Measurements from ENCODE around the gene RBMY1A1.
"Not testable (repeated sequence)": the region's sequence is repeated elsewhere in the genome, so short reads cannot be mapped to it uniquely, and the experiment has no call there.

Gene RBMY1A1

DNA sequence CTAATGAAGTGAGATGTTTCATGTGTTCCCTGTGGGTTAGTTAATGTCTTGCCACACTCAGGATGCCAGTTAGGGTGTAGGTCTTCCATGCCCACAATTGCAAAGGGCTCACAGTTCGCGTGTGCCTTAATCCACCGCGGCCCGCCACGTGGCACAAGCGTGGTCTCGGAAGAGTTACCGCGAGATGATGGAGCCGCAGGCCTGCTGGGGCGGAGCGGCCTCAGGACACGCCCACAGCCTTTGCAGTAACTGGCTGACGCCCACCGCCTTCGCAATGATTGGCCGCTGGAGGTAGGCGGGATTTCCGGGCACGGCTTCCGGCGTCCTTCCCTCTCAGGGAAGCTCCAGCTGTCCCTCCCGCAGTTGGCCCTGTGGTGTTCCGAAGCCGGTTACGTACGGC, at the start of gene RBMY1A1:
Gene RBMY1A1, plus strand, starts transcription at position 301 of the 400 bp plus-strand sequence. CDS start 2,013 bp downstream, outside the sequence.
- in situ Hi-C loops (cut with HindIII; ENCODE audit: low pct_ligation_motif_present, low pct_unique_long_range_greater_than_20kb, low sequenced_read_pairs); DNase-seq: not testable (repeated sequence)

DNA sequence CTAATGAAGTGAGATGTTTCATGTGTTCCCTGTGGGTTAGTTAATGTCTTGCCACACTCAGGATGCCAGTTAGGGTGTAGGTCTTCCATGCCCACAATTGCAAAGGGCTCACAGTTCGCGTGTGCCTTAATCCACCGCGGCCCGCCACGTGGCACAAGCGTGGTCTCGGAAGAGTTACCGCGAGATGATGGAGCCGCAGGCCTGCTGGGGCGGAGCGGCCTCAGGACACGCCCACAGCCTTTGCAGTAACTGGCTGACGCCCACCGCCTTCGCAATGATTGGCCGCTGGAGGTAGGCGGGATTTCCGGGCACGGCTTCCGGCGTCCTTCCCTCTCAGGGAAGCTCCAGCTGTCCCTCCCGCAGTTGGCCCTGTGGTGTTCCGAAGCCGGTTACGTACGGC, 23.6 kb upstream of the RBMY1A1 start, which contains the start of gene RBMY1B:
Gene RBMY1B, plus strand, starts transcription at position 301 of the 400 bp plus-strand sequence. CDS start 2,013 bp downstream, outside the sequence.
- DNase-seq; in situ Hi-C loops (cut with HindIII; ENCODE audit: low pct_ligation_motif_present, low pct_unique_long_range_greater_than_20kb, low sequenced_read_pairs): not testable (repeated sequence)

GRCh38 chrY:21559316-21559984, 24.8 kb downstream of the RBMY1A1 start:
- DNase-seq; in situ Hi-C loops (cut with HindIII; ENCODE audit: low pct_ligation_motif_present, low pct_unique_long_range_greater_than_20kb, low sequenced_read_pairs): not testable (repeated sequence)

DNA sequence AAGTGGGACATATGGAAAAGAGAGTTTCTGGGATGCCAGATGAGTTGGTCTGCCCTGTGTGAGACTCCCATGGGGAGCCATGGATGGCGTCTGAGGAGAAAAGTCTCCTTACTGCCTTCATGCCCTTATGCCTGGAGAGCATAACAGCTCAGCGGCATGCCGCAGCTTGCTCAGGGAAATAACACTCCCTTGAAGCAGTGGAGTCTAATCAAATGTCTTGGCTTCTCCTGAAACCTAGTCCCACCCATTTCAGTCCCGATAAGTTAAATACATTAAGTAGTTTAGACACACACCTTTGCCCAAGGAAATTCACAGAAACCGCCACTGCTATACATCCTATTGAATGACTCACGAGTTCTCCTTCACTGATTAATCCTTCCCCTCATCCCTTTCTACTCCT, 50.8 kb downstream of the RBMY1A1 start:
- in situ Hi-C loops (cut with HindIII; ENCODE audit: low pct_ligation_motif_present, low pct_unique_long_range_greater_than_20kb, low sequenced_read_pairs) = no loop called here
- DNase-seq = no peak

DNA sequence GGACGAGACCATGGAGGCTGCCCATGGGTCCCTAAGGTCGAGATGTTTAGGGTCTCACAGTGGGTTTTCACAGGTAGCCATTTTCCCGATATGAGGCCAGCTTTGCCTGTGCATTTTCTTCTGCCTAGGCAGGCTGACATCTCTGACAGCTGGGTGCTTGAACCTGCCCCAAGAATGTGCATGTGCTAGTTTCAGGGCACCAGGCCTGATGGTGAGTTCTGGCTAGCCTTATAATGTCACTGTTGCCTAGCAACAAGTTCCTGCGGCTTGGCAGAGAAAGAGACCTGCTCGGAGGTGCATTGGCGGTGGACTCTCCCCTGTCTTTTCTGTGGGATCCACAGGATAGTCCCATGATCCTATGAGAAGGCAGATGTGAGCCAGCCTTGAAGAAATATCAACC, 51.8 kb downstream of the RBMY1A1 start:
- DNase-seq; in situ Hi-C loops (cut with HindIII; ENCODE audit: low pct_ligation_motif_present, low pct_unique_long_range_greater_than_20kb, low sequenced_read_pairs): not testable (repeated sequence)

- in situ Hi-C loops (cut with HindIII; ENCODE audit: low pct_ligation_motif_present, low pct_unique_long_range_greater_than_20kb, low sequenced_read_pairs) = no loop called here
- no peak for DNase-seq
Observed at GRCh38 chrY:21592059-21592458, 57.4 kb downstream of the RBMY1A1 start.

- DNase-seq; in situ Hi-C loops (cut with HindIII; ENCODE audit: low pct_ligation_motif_present, low pct_unique_long_range_greater_than_20kb, low sequenced_read_pairs): not testable (repeated sequence)
Observed at GRCh38 chrY:21596287-21596686, 61.6 kb downstream of the RBMY1A1 start.

All from ACHN (cell line).